ENCODE data around the gene PRKCE.

Gene PRKCE

GRCh38 chr2:45776160-45776955 lies 124.9 kb downstream of the PRKCE start:
- no peak overlapping the region for H3K4me3 ChIP-seq (ENCODE audit: low read depth in 1 of 2, low read length in 2 of 2)
- no peaks in the 10 kb centered on the region for H3K27me3 ChIP-seq (ENCODE audit: low read depth, low read length)
- no peaks in the 10 kb centered on the region for H3K36me3 ChIP-seq (ENCODE audit: control insufficient read depth in 1 of 2, insufficient read depth in 2 of 2, low read length in 2 of 2)
- no peak overlapping the region for H3K27ac ChIP-seq (ENCODE audit: low read length)
- H3K4me1 ChIP-seq (ENCODE audit: control insufficient read depth in 1 of 2, insufficient read depth in 2 of 2, low read length in 2 of 2): peaks cover 0 to 14% of the 10 kb centered on the region in 2 donors
- no peaks in the 10 kb centered on the region for H3K9me3 ChIP-seq (ENCODE audit: control insufficient read depth in 1 of 2, low read length in 2 of 2)

GRCh38 chr2:45777996-45778719 lies 126.7 kb downstream of the PRKCE start:
- H3K4me1 ChIP-seq (ENCODE audit: control insufficient read depth in 1 of 2, insufficient read depth in 2 of 2, low read length in 2 of 2): peaks cover 0 to 13% of the 10 kb centered on the region in 2 donors
- no peaks in the 10 kb centered on the region for H3K36me3 ChIP-seq (ENCODE audit: control insufficient read depth in 1 of 2, insufficient read depth in 2 of 2, low read length in 2 of 2)
- no peak overlapping the region for H3K27ac ChIP-seq (ENCODE audit: low read length)
- no peaks in the 10 kb centered on the region for H3K27me3 ChIP-seq (ENCODE audit: low read depth, low read length)
- no peak overlapping the region for H3K4me3 ChIP-seq (ENCODE audit: low read depth in 1 of 2, low read length in 2 of 2)
- no peaks in the 10 kb centered on the region for H3K9me3 ChIP-seq (ENCODE audit: control insufficient read depth in 1 of 2, low read length in 2 of 2)

GRCh38 chr2:45778720-45779171 lies 127.3 kb downstream of the PRKCE start:
- no peaks in the 10 kb centered on the region for H3K27me3 ChIP-seq (ENCODE audit: low read depth, low read length)
- H3K9me3 ChIP-seq (ENCODE audit: control insufficient read depth in 1 of 2, low read length in 2 of 2): no peaks in the 10 kb centered on the region
- H3K27ac ChIP-seq (ENCODE audit: low read length): no peak overlapping the region
- peaks cover 0 to 19% of the 10 kb centered on the region in 2 donors for H3K4me1 ChIP-seq (ENCODE audit: control insufficient read depth in 1 of 2, insufficient read depth in 2 of 2, low read length in 2 of 2)
- no peak overlapping the region for H3K4me3 ChIP-seq (ENCODE audit: low read depth in 1 of 2, low read length in 2 of 2)
- no peaks in the 10 kb centered on the region for H3K36me3 ChIP-seq (ENCODE audit: control insufficient read depth in 1 of 2, insufficient read depth in 2 of 2, low read length in 2 of 2)

- Histone ChIP-seq H3K4me1 (ENCODE audit: control insufficient read depth in 1 of 2, insufficient read depth in 2 of 2, low read length in 2 of 2) (peaks cover 0 to 19% of the 10 kb centered on the region in 2 donors), H3K4me3 (ENCODE audit: low read depth in 1 of 2, low read length in 2 of 2) (no peak overlapping the region), H3K27ac (ENCODE audit: low read length) (no peak overlapping the region), H3K27me3 (ENCODE audit: low read depth, low read length) (no peaks in the 10 kb centered on the region), H3K9me3 (ENCODE audit: control insufficient read depth in 1 of 2, low read length in 2 of 2) (no peaks in the 10 kb centered on the region), H3K36me3 (ENCODE audit: control insufficient read depth in 1 of 2, insufficient read depth in 2 of 2, low read length in 2 of 2) (no peaks in the 10 kb centered on the region)
These were observed 129.3 kb downstream of the PRKCE start for GRCh38 chr2:45780541-45781463.

GRCh38 chr2:45781464-45781811 lies 130.0 kb downstream of the PRKCE start:
- no peaks in the 10 kb centered on the region for H3K9me3 ChIP-seq (ENCODE audit: control insufficient read depth in 1 of 2, low read length in 2 of 2)
- H3K4me1 ChIP-seq (ENCODE audit: control insufficient read depth in 1 of 2, insufficient read depth in 2 of 2, low read length in 2 of 2): peaks cover 0 to 14% of the 10 kb centered on the region in 2 donors
- H3K36me3 ChIP-seq (ENCODE audit: control insufficient read depth in 1 of 2, insufficient read depth in 2 of 2, low read length in 2 of 2): no peaks in the 10 kb centered on the region
- no peak overlapping the region for H3K4me3 ChIP-seq (ENCODE audit: low read depth in 1 of 2, low read length in 2 of 2)
- H3K27me3 ChIP-seq (ENCODE audit: low read depth, low read length): no peaks in the 10 kb centered on the region
- no peak overlapping the region for H3K27ac ChIP-seq (ENCODE audit: low read length)

GRCh38 chr2:45782436-45782835 lies 131.0 kb downstream of the PRKCE start:
- H3K4me3 ChIP-seq (ENCODE audit: low read depth in 1 of 2, low read length in 2 of 2): no peak overlapping the region
- no peaks in the 10 kb centered on the region for H3K9me3 ChIP-seq (ENCODE audit: control insufficient read depth in 1 of 2, low read length in 2 of 2)
- no peak overlapping the region for H3K27ac ChIP-seq (ENCODE audit: low read length)
- peaks cover 0 to 14% of the 10 kb centered on the region in 2 donors for H3K4me1 ChIP-seq (ENCODE audit: control insufficient read depth in 1 of 2, insufficient read depth in 2 of 2, low read length in 2 of 2)
- no peaks in the 10 kb centered on the region for H3K36me3 ChIP-seq (ENCODE audit: control insufficient read depth in 1 of 2, insufficient read depth in 2 of 2, low read length in 2 of 2)
- no peaks in the 10 kb centered on the region for H3K27me3 ChIP-seq (ENCODE audit: low read depth, low read length)

- Histone ChIP-seq H3K36me3 (ENCODE audit: control insufficient read depth in 1 of 2, insufficient read depth in 2 of 2, low read length in 2 of 2) (no peaks in the 10 kb centered on the region), H3K4me3 (ENCODE audit: low read depth in 1 of 2, low read length in 2 of 2) (no peak overlapping the region), H3K9me3 (ENCODE audit: control insufficient read depth in 1 of 2, low read length in 2 of 2) (no peaks in the 10 kb centered on the region), H3K27me3 (ENCODE audit: low read depth, low read length) (no peaks in the 10 kb centered on the region), H3K4me1 (ENCODE audit: control insufficient read depth in 1 of 2, insufficient read depth in 2 of 2, low read length in 2 of 2) (peaks cover 0 to 14% of the 10 kb centered on the region in 2 donors), H3K27ac (ENCODE audit: low read length) (no peak overlapping the region)
These were observed 131.5 kb downstream of the PRKCE start for GRCh38 chr2:45782986-45783385.

- Histone ChIP-seq H3K36me3 (ENCODE audit: control insufficient read depth in 1 of 2, insufficient read depth in 2 of 2, low read length in 2 of 2) (no peaks in the 10 kb centered on the region), H3K27ac (ENCODE audit: low read length) (no peak overlapping the region), H3K9me3 (ENCODE audit: control insufficient read depth in 1 of 2, low read length in 2 of 2) (no peaks in the 10 kb centered on the region), H3K27me3 (ENCODE audit: low read depth, low read length) (no peaks in the 10 kb centered on the region), H3K4me3 (ENCODE audit: low read depth in 1 of 2, low read length in 2 of 2) (no peak overlapping the region), H3K4me1 (ENCODE audit: control insufficient read depth in 1 of 2, insufficient read depth in 2 of 2, low read length in 2 of 2) (peaks cover 0 to 14% of the 10 kb centered on the region in 2 donors)
These were observed 134.8 kb downstream of the PRKCE start for GRCh38 chr2:45786030-45786835.

- Histone ChIP-seq H3K27me3 (ENCODE audit: low read depth, low read length) (no peaks in the 10 kb centered on the region), H3K4me1 (ENCODE audit: control insufficient read depth in 1 of 2, insufficient read depth in 2 of 2, low read length in 2 of 2) (peaks cover 0 to 14% of the 10 kb centered on the region in 2 donors), H3K4me3 (ENCODE audit: low read depth in 1 of 2, low read length in 2 of 2) (no peak overlapping the region), H3K27ac (ENCODE audit: low read length) (no peak overlapping the region), H3K36me3 (ENCODE audit: control insufficient read depth in 1 of 2, insufficient read depth in 2 of 2, low read length in 2 of 2) (no peaks in the 10 kb centered on the region), H3K9me3 (ENCODE audit: control insufficient read depth in 1 of 2, low read length in 2 of 2) (no peaks in the 10 kb centered on the region)
These were observed 135.4 kb downstream of the PRKCE start for GRCh38 chr2:45786836-45787357.

- Histone ChIP-seq H3K27ac (ENCODE audit: low read length) (no peak overlapping the region), H3K9me3 (ENCODE audit: control insufficient read depth in 1 of 2, low read length in 2 of 2) (no peaks in the 10 kb centered on the region), H3K4me1 (ENCODE audit: control insufficient read depth in 1 of 2, insufficient read depth in 2 of 2, low read length in 2 of 2) (peaks cover 0 to 10% of the 10 kb centered on the region in 2 donors), H3K36me3 (ENCODE audit: control insufficient read depth in 1 of 2, insufficient read depth in 2 of 2, low read length in 2 of 2) (no peaks in the 10 kb centered on the region), H3K27me3 (ENCODE audit: low read depth, low read length) (no peaks in the 10 kb centered on the region), H3K4me3 (ENCODE audit: low read depth in 1 of 2, low read length in 2 of 2) (no peak overlapping the region)
These were observed 136.9 kb downstream of the PRKCE start for GRCh38 chr2:45788401-45788800.
